PFSK-1 (cell line): ENCODE results near the gene KCNB1.

Experiments used
- FOXP2 ChIP-seq: optimal IDR thresholded peaks from 2 replicates; pipeline ENCODE3; 2011; ENCODE audit warnings: borderline replicate concordance, control low read depth, inconsistent platforms; ENCODE audit not compliant: insufficient read depth; ENCODE audit errors: extremely low read length, extremely low read depth
- POLR2AphosphoS5 ChIP-seq: IDR thresholded peaks from 2 replicates; pipeline ENCODE4 v1.6.1; 2012; ENCODE audit warnings: low read depth, mild to moderate bottlenecking, control low read depth, low read length, moderate library complexity
- SIN3A ChIP-seq: IDR thresholded peaks from 2 replicates; pipeline ENCODE4 v1.6.1; 2012; ENCODE audit warnings: mild to moderate bottlenecking, low read length, moderate library complexity, borderline replicate concordance; ENCODE audit not compliant: insufficient read depth
- TAF1 ChIP-seq: IDR thresholded peaks from 2 replicates; pipeline ENCODE4 v1.6.1; 2012; ENCODE audit warnings: low read length, control low read depth, borderline replicate concordance; ENCODE audit not compliant: insufficient read depth
- TF ChIP-seq, protein P1 (sequence below), 2 experiments: IDR thresholded peaks; 2 replicates each; pipeline versions ENCODE4 v1.6.1 to v1.8.0; 2011 to 2012; ENCODE audit warnings: low read depth in 2 of 2, low read length in 2 of 2, control low read depth in 1 of 2, inconsistent platforms in 1 of 2, mild to moderate bottlenecking in 1 of 2, moderate library complexity in 1 of 2; ENCODE audit not compliant: insufficient read depth in 1 of 2

GRCh38 chr20:49360242-49360968 lies 122.1 kb downstream of the KCNB1 start:
- TF ChIP-seq, protein P1, sequence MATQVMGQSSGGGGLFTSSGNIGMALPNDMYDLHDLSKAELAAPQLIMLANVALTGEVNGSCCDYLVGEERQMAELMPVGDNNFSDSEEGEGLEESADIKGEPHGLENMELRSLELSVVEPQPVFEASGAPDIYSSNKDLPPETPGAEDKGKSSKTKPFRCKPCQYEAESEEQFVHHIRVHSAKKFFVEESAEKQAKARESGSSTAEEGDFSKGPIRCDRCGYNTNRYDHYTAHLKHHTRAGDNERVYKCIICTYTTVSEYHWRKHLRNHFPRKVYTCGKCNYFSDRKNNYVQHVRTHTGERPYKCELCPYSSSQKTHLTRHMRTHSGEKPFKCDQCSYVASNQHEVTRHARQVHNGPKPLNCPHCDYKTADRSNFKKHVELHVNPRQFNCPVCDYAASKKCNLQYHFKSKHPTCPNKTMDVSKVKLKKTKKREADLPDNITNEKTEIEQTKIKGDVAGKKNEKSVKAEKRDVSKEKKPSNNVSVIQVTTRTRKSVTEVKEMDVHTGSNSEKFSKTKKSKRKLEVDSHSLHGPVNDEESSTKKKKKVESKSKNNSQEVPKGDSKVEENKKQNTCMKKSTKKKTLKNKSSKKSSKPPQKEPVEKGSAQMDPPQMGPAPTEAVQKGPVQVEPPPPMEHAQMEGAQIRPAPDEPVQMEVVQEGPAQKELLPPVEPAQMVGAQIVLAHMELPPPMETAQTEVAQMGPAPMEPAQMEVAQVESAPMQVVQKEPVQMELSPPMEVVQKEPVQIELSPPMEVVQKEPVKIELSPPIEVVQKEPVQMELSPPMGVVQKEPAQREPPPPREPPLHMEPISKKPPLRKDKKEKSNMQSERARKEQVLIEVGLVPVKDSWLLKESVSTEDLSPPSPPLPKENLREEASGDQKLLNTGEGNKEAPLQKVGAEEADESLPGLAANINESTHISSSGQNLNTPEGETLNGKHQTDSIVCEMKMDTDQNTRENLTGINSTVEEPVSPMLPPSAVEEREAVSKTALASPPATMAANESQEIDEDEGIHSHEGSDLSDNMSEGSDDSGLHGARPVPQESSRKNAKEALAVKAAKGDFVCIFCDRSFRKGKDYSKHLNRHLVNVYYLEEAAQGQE (IDR thresholded peaks at IDR 0.05; ENCODE audit: insufficient read depth in 1 of 2, low read depth in 2 of 2, low read length in 2 of 2) = no peak
- no peak for TF ChIP-seq TAF1
- TF ChIP-seq FOXP2 = no peak
- no peak for TF ChIP-seq POLR2AphosphoS5
- TF ChIP-seq SIN3A = no peak
